K562 (cell line): ENCODE measurements around the gene PLCB4.

Experiments used
- MCM3 ChIP-seq: fragments of 450-650 bp; IDR thresholded peaks from 2 replicates; pipeline ENCODE4 v1.6.1; 2016
- TF ChIP-seq, protein P1 (sequence below): sonication (generic); formaldehyde crosslinking; IDR thresholded peaks from 2 replicates; pipeline ENCODE4 v1.8.1; 2023; ENCODE audit warnings: mild to moderate bottlenecking, missing genetic modification reagents

- TF ChIP-seq MCM3: no peak
- TF ChIP-seq, protein P1, sequence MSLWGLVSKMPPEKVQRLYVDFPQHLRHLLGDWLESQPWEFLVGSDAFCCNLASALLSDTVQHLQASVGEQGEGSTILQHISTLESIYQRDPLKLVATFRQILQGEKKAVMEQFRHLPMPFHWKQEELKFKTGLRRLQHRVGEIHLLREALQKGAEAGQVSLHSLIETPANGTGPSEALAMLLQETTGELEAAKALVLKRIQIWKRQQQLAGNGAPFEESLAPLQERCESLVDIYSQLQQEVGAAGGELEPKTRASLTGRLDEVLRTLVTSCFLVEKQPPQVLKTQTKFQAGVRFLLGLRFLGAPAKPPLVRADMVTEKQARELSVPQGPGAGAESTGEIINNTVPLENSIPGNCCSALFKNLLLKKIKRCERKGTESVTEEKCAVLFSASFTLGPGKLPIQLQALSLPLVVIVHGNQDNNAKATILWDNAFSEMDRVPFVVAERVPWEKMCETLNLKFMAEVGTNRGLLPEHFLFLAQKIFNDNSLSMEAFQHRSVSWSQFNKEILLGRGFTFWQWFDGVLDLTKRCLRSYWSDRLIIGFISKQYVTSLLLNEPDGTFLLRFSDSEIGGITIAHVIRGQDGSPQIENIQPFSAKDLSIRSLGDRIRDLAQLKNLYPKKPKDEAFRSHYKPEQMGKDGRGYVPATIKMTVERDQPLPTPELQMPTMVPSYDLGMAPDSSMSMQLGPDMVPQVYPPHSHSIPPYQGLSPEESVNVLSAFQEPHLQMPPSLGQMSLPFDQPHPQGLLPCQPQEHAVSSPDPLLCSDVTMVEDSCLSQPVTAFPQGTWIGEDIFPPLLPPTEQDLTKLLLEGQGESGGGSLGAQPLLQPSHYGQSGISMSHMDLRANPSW (CRISPR knock-in tag): no peak
Measured at GRCh38 chr20:9447182-9447581, 378.3 kb downstream of the PLCB4 start.
